T-helper 17 cell (primary cell): ENCODE measurements around the gene FAM3B. TPM values are rescaled to one million over a fixed set of nuclear protein-coding genes. Genes with fewer than 3 reads are reported as not detected.

Experiments used
- ATAC-seq: fragments of 150-1000 bp; cut with Tn5 transposase; 2 replicates; pipeline ENCODE4 v1.10.0; 2021; ENCODE audit warnings: mild to moderate bottlenecking, moderate library complexity
- DNase-seq, 3 donors: peaks; one replicate each; pipeline versions ENCODE4 v3.0.0 to v3.0.0-alpha.2; 2020 to 2021
- H3K9me3 ChIP-seq: one replicate; pipeline ENCODE4 v1.7.0; 2013; ENCODE audit warnings: low read length, mild to moderate bottlenecking; ENCODE audit not compliant: control insufficient read depth, poor library complexity, severe bottlenecking
- H3K27ac Mint-ChIP-seq: one replicate; pipeline ENCODE4 v1.8.0; 2022; ENCODE audit warnings: mild to moderate bottlenecking, moderate library complexity, mixed read lengths
- H3K27me3 Mint-ChIP-seq: one replicate; pipeline ENCODE4 v1.8.0; 2022; ENCODE audit warnings: mixed read lengths
- H3K36me3 Mint-ChIP-seq: one replicate; pipeline ENCODE4 v1.8.0; 2022; ENCODE audit warnings: low read depth, mixed read lengths
- H3K4me1 Mint-ChIP-seq: one replicate; pipeline ENCODE4 v1.8.0; 2022; ENCODE audit warnings: mild to moderate bottlenecking, mixed read lengths
- H3K4me3 Mint-ChIP-seq: one replicate; pipeline ENCODE4 v1.8.0; 2022; ENCODE audit warnings: mild to moderate bottlenecking, moderate library complexity, mixed read lengths
- total RNA-seq, 4 donors: library from RNA in 2 of 4; stranded (reverse) in 2 of 4; gene quantifications; one replicate each; pipeline ENCODE4 v1.2.3 and lab custom pipeline; 2022 to 2026

FAM3B gene
- total RNA-seq, 2 donors from 2014 or later, result not detected

GRCh38 chr21:41325138-41325912 is 8.7 kb downstream of the FAM3B start:
- no peak overlapping the region for H3K4me3 Mint-ChIP-seq

GRCh38 chr21:41326414-41327080 is 9.9 kb downstream of the FAM3B start:
- H3K27ac Mint-ChIP-seq, result no peak overlapping the region
- DNase-seq (no peak), ATAC-seq (no peak)
- no peaks in the 10 kb centered on the region for H3K36me3 Mint-ChIP-seq
- H3K9me3 ChIP-seq, result no peaks in the 10 kb centered on the region
- no peak overlapping the region for H3K4me3 Mint-ChIP-seq
- peaks cover 2% of the 10 kb centered on the region for H3K4me1 Mint-ChIP-seq
- peaks cover 6% of the 10 kb centered on the region for H3K27me3 Mint-ChIP-seq

More at GRCh38 chr21:41325138-41325912, 8.7 kb downstream of the FAM3B start:
- H3K4me1 Mint-ChIP-seq, result peaks cover 5% of the 10 kb centered on the region
- no peak overlapping the region for H3K27ac Mint-ChIP-seq
- peaks cover 2% of the 10 kb centered on the region for H3K36me3 Mint-ChIP-seq
- ATAC-seq, result no peak
- H3K9me3 ChIP-seq, result no peaks in the 10 kb centered on the region
- H3K27me3 Mint-ChIP-seq, result peaks cover 16% of the 10 kb centered on the region
- DNase-seq, result no peak

- no peaks in the 10 kb centered on the region for H3K4me1 Mint-ChIP-seq
- no peaks in the 10 kb centered on the region for H3K9me3 ChIP-seq
- H3K4me3 Mint-ChIP-seq, result no peak overlapping the region
- no peaks in the 10 kb centered on the region for H3K27me3 Mint-ChIP-seq
- DNase-seq, result no peak
- H3K27ac Mint-ChIP-seq, result no peak overlapping the region
- ATAC-seq, result no peak
- H3K36me3 Mint-ChIP-seq, result no peaks in the 10 kb centered on the region
Observed at GRCh38 chr21:41327753-41328152, 11.2 kb downstream of the FAM3B start.

- H3K9me3 ChIP-seq, result no peaks in the 10 kb centered on the region
- no peaks in the 10 kb centered on the region for H3K36me3 Mint-ChIP-seq
- H3K27ac Mint-ChIP-seq, result no peak overlapping the region
- H3K4me3 Mint-ChIP-seq, result no peak overlapping the region
- DNase-seq (no peak), ATAC-seq (no peak)
- H3K27me3 Mint-ChIP-seq, result no peaks in the 10 kb centered on the region
- H3K4me1 Mint-ChIP-seq, result no peaks in the 10 kb centered on the region
Observed at GRCh38 chr21:41328660-41329607, 12.3 kb downstream of the FAM3B start.

GRCh38 chr21:41333752-41334151 is 17.2 kb downstream of the FAM3B start:
- H3K36me3 Mint-ChIP-seq, result no peaks in the 10 kb centered on the region
- no peak overlapping the region for H3K4me3 Mint-ChIP-seq
- H3K27ac Mint-ChIP-seq, result no peak overlapping the region
- no peaks in the 10 kb centered on the region for H3K4me1 Mint-ChIP-seq
- no peaks in the 10 kb centered on the region for H3K27me3 Mint-ChIP-seq
- DNase-seq, result no peak
- H3K9me3 ChIP-seq, result no peaks in the 10 kb centered on the region
- no peak for ATAC-seq

GRCh38 chr21:41337515-41337914 is 20.9 kb downstream of the FAM3B start:
- H3K36me3 Mint-ChIP-seq, result no peaks in the 10 kb centered on the region
- no peak overlapping the region for H3K27ac Mint-ChIP-seq
- no peaks in the 10 kb centered on the region for H3K4me1 Mint-ChIP-seq
- ATAC-seq (no peak), DNase-seq (no peak)
- H3K4me3 Mint-ChIP-seq, result no peak overlapping the region
- H3K27me3 Mint-ChIP-seq, result no peaks in the 10 kb centered on the region
- H3K9me3 ChIP-seq, result no peaks in the 10 kb centered on the region

- Mint-ChIP-seq H3K27ac (no peak overlapping the region), H3K4me1 (no peaks in the 10 kb centered on the region), H3K36me3 (no peaks in the 10 kb centered on the region), H3K27me3 (no peaks in the 10 kb centered on the region), H3K4me3 (no peak overlapping the region)
- H3K9me3 ChIP-seq, result no peaks in the 10 kb centered on the region
- DNase-seq (no peak), ATAC-seq (no peak)
Observed at GRCh38 chr21:41338455-41338854, 21.9 kb downstream of the FAM3B start.

- Mint-ChIP-seq H3K4me3 (no peak overlapping the region), H3K27me3 (peaks cover 5% of the 10 kb centered on the region), H3K27ac (no peak overlapping the region), H3K4me1 (peaks cover 3% of the 10 kb centered on the region), H3K36me3 (no peaks in the 10 kb centered on the region)
- no peaks in the 10 kb centered on the region for H3K9me3 ChIP-seq
- DNase-seq (no peak), ATAC-seq (no peak)
Observed at GRCh38 chr21:41342035-41342434, 25.4 kb downstream of the FAM3B start.

GRCh38 chr21:41344146-41344545 is 27.5 kb downstream of the FAM3B start:
- peaks cover 17% of the 10 kb centered on the region for H3K27me3 Mint-ChIP-seq
- no peak for ATAC-seq
- H3K9me3 ChIP-seq, result no peaks in the 10 kb centered on the region
- H3K4me1 Mint-ChIP-seq, result peaks cover 3% of the 10 kb centered on the region
- no peaks in the 10 kb centered on the region for H3K36me3 Mint-ChIP-seq
- H3K27ac Mint-ChIP-seq, result no peak overlapping the region
- no peak overlapping the region for H3K4me3 Mint-ChIP-seq
- no peak for DNase-seq

GRCh38 chr21:41345356-41345755 is 28.8 kb downstream of the FAM3B start:
- no peak overlapping the region for H3K27ac Mint-ChIP-seq
- DNase-seq, result no peak
- H3K4me3 Mint-ChIP-seq, result no peak overlapping the region
- peaks cover 3% of the 10 kb centered on the region for H3K4me1 Mint-ChIP-seq
- ATAC-seq, result no peak
- H3K9me3 ChIP-seq, result no peaks in the 10 kb centered on the region
- H3K36me3 Mint-ChIP-seq, result no peaks in the 10 kb centered on the region
- H3K27me3 Mint-ChIP-seq, result peaks cover 25% of the 10 kb centered on the region

- H3K27me3 Mint-ChIP-seq, result peaks cover 33% of the 10 kb centered on the region
- H3K27ac Mint-ChIP-seq, result no peak overlapping the region
- no peak for DNase-seq
Observed at GRCh38 chr21:41345934-41346685, 29.5 kb downstream of the FAM3B start.

GRCh38 chr21:41346758-41347157 is 30.2 kb downstream of the FAM3B start:
- H3K27me3 Mint-ChIP-seq, result peaks cover 34% of the 10 kb centered on the region
- H3K27ac Mint-ChIP-seq, result no peak overlapping the region
- H3K4me3 Mint-ChIP-seq, result no peak overlapping the region
- no peak for ATAC-seq
- peaks cover 3% of the 10 kb centered on the region for H3K4me1 Mint-ChIP-seq
- no peak for DNase-seq
- H3K36me3 Mint-ChIP-seq, result peaks cover 3% of the 10 kb centered on the region
- no peaks in the 10 kb centered on the region for H3K9me3 ChIP-seq

More at GRCh38 chr21:41345934-41346685, 29.5 kb downstream of the FAM3B start:
- Mint-ChIP-seq H3K36me3 (peaks cover 3% of the 10 kb centered on the region), H3K4me3 (no peak overlapping the region), H3K4me1 (peaks cover 3% of the 10 kb centered on the region)
- no peak for ATAC-seq
- no peaks in the 10 kb centered on the region for H3K9me3 ChIP-seq
